ENCODE data around the gene DHRSX. TPM values are rescaled to one million over a fixed set of nuclear protein-coding genes. Genes with fewer than 3 reads are reported as not detected.

Gene DHRSX
- total and polyA plus RNA-seq, 2 donors (not counting 1 experiment from before 2014, with no cell fraction given) = 23.7 to 25.6 TPM

- H3K79me2 ChIP-seq (ENCODE audit: control insufficient read depth, insufficient read depth, low read length) = no peaks in the 10 kb centered on the region
- H3K4me3 ChIP-seq (replicated peaks in 1 of 4; ENCODE audit: control extremely low read depth in 1 of 4, insufficient read depth in 1 of 4, low read depth in 3 of 4, low read length in 4 of 4) = no peak overlapping the region
- no peak overlapping the region for H3K27ac ChIP-seq (ENCODE audit: insufficient read depth, low read length)
- no peaks in the 10 kb centered on the region for H3K4me1 ChIP-seq (ENCODE audit: control insufficient read depth, extremely low read depth, insufficient read depth, low read length)
- H3K4me2 ChIP-seq (ENCODE audit: extremely low read depth, insufficient read depth, low read length) = peak overlapping the region; percentile 32
- H3K36me3 ChIP-seq (ENCODE audit: control insufficient read depth, insufficient read depth, low read length) = no peaks in the 10 kb centered on the region
- DNase-seq (ENCODE audit: low read depth in 2 of 2) = no peak
- H3K9me3 ChIP-seq (ENCODE audit: control insufficient read depth, insufficient read depth, low read depth, low read length) = no peaks in the 10 kb centered on the region
- no peaks in the 10 kb centered on the region for H4K20me1 ChIP-seq (ENCODE audit: control insufficient read depth, extremely low read depth, insufficient read depth, low read length)
- no peak overlapping the region for H3K9ac ChIP-seq (ENCODE audit: insufficient read depth, low read length)
- no peak for TF ChIP-seq EZH2 (IDR thresholded peaks at IDR 0.05; ENCODE audit: low read length, missing control alignments)
- no peak overlapping the region for H2AFZ ChIP-seq (ENCODE audit: low read length)
- H3K27me3 ChIP-seq (ENCODE audit: control insufficient read depth, insufficient read depth, low read length) = no peaks in the 10 kb centered on the region
These were observed 179.4 kb downstream of the DHRSX start for GRCh38 chrX:2321411-2321810.

- Histone ChIP-seq H3K27me3 (ENCODE audit: control insufficient read depth, insufficient read depth, low read length) (no peaks in the 10 kb centered on the region), H3K9ac (ENCODE audit: insufficient read depth, low read length) (no peak overlapping the region), H3K4me3 (replicated peaks in 1 of 4; ENCODE audit: control extremely low read depth in 1 of 4, insufficient read depth in 1 of 4, low read depth in 3 of 4, low read length in 4 of 4) (no peak overlapping the region), H3K9me3 (ENCODE audit: control insufficient read depth, insufficient read depth, low read depth, low read length) (no peaks in the 10 kb centered on the region), H4K20me1 (ENCODE audit: control insufficient read depth, extremely low read depth, insufficient read depth, low read length) (no peaks in the 10 kb centered on the region), H3K79me2 (ENCODE audit: control insufficient read depth, insufficient read depth, low read length) (no peaks in the 10 kb centered on the region), H2AFZ (ENCODE audit: low read length) (no peak overlapping the region), H3K4me1 (ENCODE audit: control insufficient read depth, extremely low read depth, insufficient read depth, low read length) (no peaks in the 10 kb centered on the region), H3K4me2 (ENCODE audit: extremely low read depth, insufficient read depth, low read length) (peak overlapping the region; percentile 44), H3K27ac (ENCODE audit: insufficient read depth, low read length) (peak overlapping the region; percentile 27), H3K36me3 (ENCODE audit: control insufficient read depth, insufficient read depth, low read length) (no peaks in the 10 kb centered on the region)
- TF ChIP-seq EZH2 (IDR thresholded peaks at IDR 0.05; ENCODE audit: low read length, missing control alignments) = no peak
- TF ChIP-seq CTCF (conservative IDR thresholded peaks at IDR 0.05 in 1 of 2, IDR thresholded peaks at IDR 0.05 in 1 of 2; ENCODE audit: low read depth in 1 of 2, low read length in 2 of 2) = no peak
- DNase-seq (ENCODE audit: low read depth in 2 of 2) = peak; percentile 6 to 88
These were observed 180.0 kb downstream of the DHRSX start for GRCh38 chrX:2320580-2321327.

DNA sequence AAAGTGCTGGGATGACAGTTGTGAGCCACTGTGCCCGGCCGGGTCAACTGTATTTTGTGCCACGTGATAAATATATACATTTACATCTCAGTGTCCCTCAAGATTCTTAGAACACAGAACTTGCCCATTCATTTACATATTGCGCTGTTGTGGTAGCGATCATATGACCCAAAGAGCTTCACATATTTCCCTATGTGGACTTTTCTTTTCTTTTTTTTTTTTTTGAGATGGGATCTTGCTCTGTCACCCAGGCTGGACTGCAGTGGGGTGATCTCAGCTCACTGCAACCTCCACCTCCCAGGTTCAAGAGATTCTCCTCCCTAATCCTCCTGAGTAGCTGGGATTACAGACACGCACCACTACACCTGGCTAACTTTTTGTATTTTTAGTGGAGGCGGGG, 180.7 kb downstream of the DHRSX start:
- no peak for DNase-seq (ENCODE audit: low read depth in 2 of 2)
- H2AFZ ChIP-seq (ENCODE audit: low read length) = no peak overlapping the region
- H3K36me3 ChIP-seq (ENCODE audit: control insufficient read depth, insufficient read depth, low read length) = no peaks in the 10 kb centered on the region
- no peaks in the 10 kb centered on the region for H3K9me3 ChIP-seq (ENCODE audit: control insufficient read depth, insufficient read depth, low read depth, low read length)
- no peak overlapping the region for H3K9ac ChIP-seq (ENCODE audit: insufficient read depth, low read length)
- no peak overlapping the region for H3K4me2 ChIP-seq (ENCODE audit: extremely low read depth, insufficient read depth, low read length)
- no peak overlapping the region for H3K4me3 ChIP-seq (replicated peaks in 1 of 4; ENCODE audit: control extremely low read depth in 1 of 4, insufficient read depth in 1 of 4, low read depth in 3 of 4, low read length in 4 of 4)
- no peaks in the 10 kb centered on the region for H3K27me3 ChIP-seq (ENCODE audit: control insufficient read depth, insufficient read depth, low read length)
- TF ChIP-seq EZH2 (IDR thresholded peaks at IDR 0.05; ENCODE audit: low read length, missing control alignments) (no peak), CTCF (conservative IDR thresholded peaks at IDR 0.05 in 1 of 2, IDR thresholded peaks at IDR 0.05 in 1 of 2; ENCODE audit: low read depth in 1 of 2, low read length in 2 of 2) (no peak)
- H3K4me1 ChIP-seq (ENCODE audit: control insufficient read depth, extremely low read depth, insufficient read depth, low read length) = no peaks in the 10 kb centered on the region
- H3K27ac ChIP-seq (ENCODE audit: insufficient read depth, low read length) = no peak overlapping the region
- H4K20me1 ChIP-seq (ENCODE audit: control insufficient read depth, extremely low read depth, insufficient read depth, low read length) = no peaks in the 10 kb centered on the region
- H3K79me2 ChIP-seq (ENCODE audit: control insufficient read depth, insufficient read depth, low read length) = no peaks in the 10 kb centered on the region
